Large intestine (tissue), 3 donors: ENCODE results near the gene CNTNAP2. TPM values are rescaled to one million over a fixed set of nuclear protein-coding genes. Genes with fewer than 3 reads are reported as not detected.
A peak's percentile ranks its signal among the peaks of the same experiment; 100 is the strongest.

ENCODE experiments used
- DNase-seq, 2 donors: peaks; one replicate each; pipeline versions ENCODE4 v3.0.0 to v3.0.0-alpha.2; 2013
- H3K27ac ChIP-seq: one replicate; pipeline ENCODE4 v1.5.1; 2013; ENCODE audit warnings: low read length
- H3K27me3 ChIP-seq: 2 replicates; pipeline ENCODE4 v1.6.1; 2013; ENCODE audit warnings: low read length; ENCODE audit not compliant: control insufficient read depth, insufficient read depth
- H3K36me3 ChIP-seq: 2 replicates; pipeline ENCODE4 v1.6.1; 2013; ENCODE audit warnings: low read length; ENCODE audit not compliant: control insufficient read depth, insufficient read depth
- H3K4me1 ChIP-seq: one replicate; pipeline ENCODE4 v1.6.1; 2013; ENCODE audit warnings: low read length; ENCODE audit not compliant: control insufficient read depth, insufficient read depth
- H3K4me3 ChIP-seq: one replicate; pipeline ENCODE4 v1.5.1; 2013; ENCODE audit warnings: low read length
- H3K9me3 ChIP-seq: one replicate; pipeline ENCODE4 v1.6.1; 2013; ENCODE audit warnings: mild to moderate bottlenecking, low read depth, low read length, moderate library complexity; ENCODE audit not compliant: control insufficient read depth
- WGBS: methylation state at CpG from one replicate; pipeline ENCODE4 v1.1.5; 2013; ENCODE audit warnings: low lambda C conversion rate; ENCODE audit not compliant: insufficient coverage; 5-methylcytosine and 5-hydroxymethylcytosine counted together
- polyA plus RNA-seq: library from polyadenylated mRNA; unstranded; fragments of 120-200 nt; gene quantifications from one replicate; pipeline ENCODE4 v1.2.1, GENCODE V29; 2013

The CNTNAP2 gene
- polyA plus RNA-seq, 1 donor = 12.9 TPM

GRCh38 chr7:148374396-148375259 is 2258.0 kb downstream of the CNTNAP2 start:
- H3K4me1 ChIP-seq = no peaks in the 10 kb centered on the region
- H3K27ac ChIP-seq = no peak overlapping the region
- 73% methylated on average over 3 of the region's 7 CpGs for WGBS
- no peak for DNase-seq
- no peaks in the 10 kb centered on the region for H3K27me3 ChIP-seq
- no peaks in the 10 kb centered on the region for H3K36me3 ChIP-seq
- no peaks in the 10 kb centered on the region for H3K9me3 ChIP-seq
- H3K4me3 ChIP-seq = no peak overlapping the region

- no peaks in the 10 kb centered on the region for H3K9me3 ChIP-seq
- H3K4me1 ChIP-seq = no peaks in the 10 kb centered on the region
- no peaks in the 10 kb centered on the region for H3K27me3 ChIP-seq
- DNase-seq = no peak
- WGBS = 100% methylated on average over 1 of the region's 9 CpGs
- no peak overlapping the region for H3K27ac ChIP-seq
- H3K4me3 ChIP-seq = no peak overlapping the region
- peaks cover 2% of the 10 kb centered on the region for H3K36me3 ChIP-seq
Observed at GRCh38 chr7:148379677-148380076, 2263.1 kb downstream of the CNTNAP2 start.

DNA sequence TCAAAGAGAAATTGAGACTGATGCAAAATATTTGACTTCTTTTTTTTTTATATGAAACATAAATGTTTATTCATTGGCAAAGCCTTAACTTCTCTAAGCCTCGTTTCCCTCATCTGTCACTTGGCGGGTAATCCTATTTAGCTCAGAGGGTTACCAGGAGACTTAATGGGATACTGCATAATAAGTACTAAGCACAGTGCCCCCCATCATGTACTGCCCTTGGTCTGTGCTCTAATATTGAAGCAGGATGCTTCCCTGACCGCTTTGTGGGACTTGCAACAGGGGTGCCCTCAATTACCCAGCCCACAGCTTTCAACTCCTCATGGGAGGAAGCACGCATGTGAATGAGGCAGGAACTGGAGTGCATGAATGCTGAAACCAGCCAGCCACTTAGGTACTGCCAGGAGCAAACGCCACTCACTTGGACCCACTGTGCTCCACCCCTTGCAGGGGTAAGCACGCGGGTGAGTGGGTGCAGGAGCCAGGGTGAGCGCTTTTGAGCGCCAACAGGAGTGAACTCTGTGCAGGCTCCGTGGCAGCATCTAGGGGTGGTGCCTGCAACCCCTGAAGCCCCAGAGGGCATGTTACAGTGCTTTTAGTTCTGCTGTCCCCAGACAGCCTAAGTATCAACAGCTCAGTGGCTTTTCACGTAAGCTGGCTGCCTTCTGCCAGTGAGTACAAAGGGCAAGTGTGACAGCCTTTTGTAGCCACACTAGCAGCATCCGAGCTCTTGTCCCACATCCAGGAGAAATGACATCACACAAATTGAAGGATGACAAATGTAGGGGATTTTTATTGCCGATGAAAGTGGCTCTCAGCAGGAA is 2264.2 kb downstream of the CNTNAP2 start:
- no peaks in the 10 kb centered on the region for H3K4me1 ChIP-seq
- WGBS = 67% methylated on average over 1 of the region's 13 CpGs
- DNase-seq = no peak
- no peaks in the 10 kb centered on the region for H3K27me3 ChIP-seq
- peaks cover 7% of the 10 kb centered on the region for H3K36me3 ChIP-seq
- H3K27ac ChIP-seq = no peak overlapping the region
- H3K4me3 ChIP-seq = no peak overlapping the region
- no peaks in the 10 kb centered on the region for H3K9me3 ChIP-seq

GRCh38 chr7:148382596-148382995 is 2266.0 kb downstream of the CNTNAP2 start:
- H3K27ac ChIP-seq = no peak overlapping the region
- WGBS = no CpG with 5 or more reads among the region's 8 CpGs
- H3K4me1 ChIP-seq = no peaks in the 10 kb centered on the region
- DNase-seq = no peak
- H3K27me3 ChIP-seq = no peaks in the 10 kb centered on the region
- H3K9me3 ChIP-seq = no peaks in the 10 kb centered on the region
- H3K4me3 ChIP-seq = no peak overlapping the region
- peaks cover 7% of the 10 kb centered on the region for H3K36me3 ChIP-seq

GRCh38 chr7:148383651-148384050 is 2267.1 kb downstream of the CNTNAP2 start:
- H3K36me3 ChIP-seq = peaks cover 7% of the 10 kb centered on the region

GRCh38 chr7:148385009-148385682 is 2268.5 kb downstream of the CNTNAP2 start:
- H3K9me3 ChIP-seq = no peaks in the 10 kb centered on the region
- no peak overlapping the region for H3K4me3 ChIP-seq
- no peaks in the 10 kb centered on the region for H3K4me1 ChIP-seq
- no peak overlapping the region for H3K27ac ChIP-seq
- peaks cover 7% of the 10 kb centered on the region for H3K36me3 ChIP-seq
- DNase-seq = no peak
- WGBS = 81% methylated on average over 4 of the region's 10 CpGs
- H3K27me3 ChIP-seq = no peaks in the 10 kb centered on the region

More at GRCh38 chr7:148383651-148384050, 2267.1 kb downstream of the CNTNAP2 start:
- WGBS = 80% methylated on average over 1 of the region's 14 CpGs
- Histone ChIP-seq H3K27me3 (no peaks in the 10 kb centered on the region), H3K27ac (no peak overlapping the region), H3K9me3 (no peaks in the 10 kb centered on the region), H3K4me3 (no peak overlapping the region), H3K4me1 (no peaks in the 10 kb centered on the region)
- DNase-seq = no peak

- H3K27ac ChIP-seq = no peak overlapping the region
- H3K27me3 ChIP-seq = no peaks in the 10 kb centered on the region
- no peak overlapping the region for H3K4me3 ChIP-seq
- H3K4me1 ChIP-seq = no peaks in the 10 kb centered on the region
- DNase-seq = no peak
- peaks cover 3% of the 10 kb centered on the region for H3K36me3 ChIP-seq
- H3K9me3 ChIP-seq = no peaks in the 10 kb centered on the region
Observed at GRCh38 chr7:148390381-148390780, 2273.8 kb downstream of the CNTNAP2 start.

GRCh38 chr7:148391591-148391990 is 2275.0 kb downstream of the CNTNAP2 start:
- Histone ChIP-seq H3K27ac (no peak overlapping the region), H3K27me3 (no peaks in the 10 kb centered on the region), H3K4me1 (no peaks in the 10 kb centered on the region), H3K36me3 (peaks cover 3% of the 10 kb centered on the region), H3K4me3 (no peak overlapping the region), H3K9me3 (no peaks in the 10 kb centered on the region)
- WGBS = 80% methylated on average over 1 of the region's 4 CpGs
- no peak for DNase-seq

DNA sequence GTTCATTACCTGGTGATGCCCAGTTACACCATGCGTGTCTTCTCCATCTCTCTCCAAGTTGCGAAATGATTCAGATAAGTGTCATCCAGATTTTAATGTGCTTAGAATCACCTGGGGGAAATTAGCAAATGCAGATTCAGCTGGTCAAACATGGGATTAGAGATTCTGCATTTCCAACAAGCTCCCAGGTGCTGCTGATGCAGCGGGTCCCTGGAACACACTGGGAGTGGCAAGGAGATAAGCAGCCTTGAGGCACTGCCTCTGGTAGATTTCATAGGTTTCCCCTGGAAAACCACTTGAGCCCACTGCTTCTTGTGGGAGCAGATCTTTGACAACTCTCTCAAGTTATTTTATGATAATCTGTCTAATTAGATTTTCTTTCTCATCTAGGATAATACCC is 2278.0 kb downstream of the CNTNAP2 start:
- Histone ChIP-seq H3K4me1 (no peaks in the 10 kb centered on the region), H3K27ac (no peak overlapping the region), H3K36me3 (peaks cover 3% of the 10 kb centered on the region), H3K4me3 (no peak overlapping the region), H3K27me3 (no peaks in the 10 kb centered on the region), H3K9me3 (no peaks in the 10 kb centered on the region)
- 100% methylated on average over 2 of the region's 3 CpGs for WGBS
- DNase-seq = peak in 1 of 2 donors; percentile 33

GRCh38 chr7:148395352-148395811 is 2278.8 kb downstream of the CNTNAP2 start:
- Histone ChIP-seq H3K4me3 (no peak overlapping the region), H3K27ac (no peak overlapping the region), H3K27me3 (no peaks in the 10 kb centered on the region), H3K36me3 (peaks cover 3% of the 10 kb centered on the region), H3K9me3 (no peaks in the 10 kb centered on the region), H3K4me1 (no peaks in the 10 kb centered on the region)
- no CpG with 5 or more reads among the region's 7 CpGs for WGBS
- DNase-seq = no peak
